Caco-2 (cell line): ENCODE results near the gene CHAC2. TPM values are rescaled to one million over a fixed set of nuclear protein-coding genes. Genes with fewer than 3 reads are reported as not detected.

Experiments
- BruUV-seq: library from RNA; stranded (reverse); fragments of 400-500 nt; replicated peaks from 2 replicates; lab custom pipeline; 2021; lab: Mats Ljungman, UMichigan
- CTCF ChIA-PET: fragments of 300-600 bp; sonication (Branson Sonifier 250); formaldehyde crosslinking; loops from one replicate; lab custom pipeline; 2022; ENCODE audit warnings: antibody characterized with exemption; lab: Charles Lee
- POLR2A ChIA-PET: fragments of 300-600 bp; sonication (Branson Sonifier 250); formaldehyde crosslinking; loops from one replicate; lab custom pipeline; 2022; ENCODE audit warnings: antibody characterized with exemption; lab: Charles Lee
- DNase-seq, 2 experiments: peaks; one replicate each; pipeline versions ENCODE4 v3.0.0 to v3.0.0-alpha.2; 2020 to 2022
- H3K27me3 ChIP-seq: replicated peaks from 2 replicates; pipeline ENCODE4 v1.6.0; 2011; ENCODE audit warnings: low read length; ENCODE audit not compliant: control insufficient read depth, insufficient read depth
- H3K36me3 ChIP-seq: 2 replicates; pipeline ENCODE4 v1.5.1; 2011; ENCODE audit warnings: low read length; ENCODE audit not compliant: control insufficient read depth, insufficient read depth
- H3K4me1 ChIP-seq: fragments of 250-450 bp; sonication (Bioruptor Pico); 2 replicates; pipeline ENCODE4 v1.5.1; 2020; ENCODE audit warnings: mild to moderate bottlenecking
- H3K4me3 ChIP-seq: 2 replicates; pipeline ENCODE4 v1.5.1; 2011; ENCODE audit warnings: low read depth, mild to moderate bottlenecking, control low read depth, low read length
- H3K9me3 ChIP-seq: fragments of 250-450 bp; sonication (Bioruptor Pico); 2 replicates; pipeline ENCODE4 v1.5.1; 2020; ENCODE audit warnings: mild to moderate bottlenecking, moderate library complexity
- H3K27ac Mint-ChIP-seq: one replicate; pipeline ENCODE4 v1.8.0; 2022; ENCODE audit warnings: mixed read lengths; ENCODE audit not compliant: unreplicated experiment
- H3K27me3 Mint-ChIP-seq: one replicate; pipeline ENCODE4 v1.8.0; 2022; ENCODE audit warnings: mixed read lengths; ENCODE audit not compliant: insufficient read depth, unreplicated experiment
- H3K36me3 Mint-ChIP-seq: one replicate; pipeline ENCODE4 v1.8.0; 2022; ENCODE audit warnings: mild to moderate bottlenecking, mixed read lengths; ENCODE audit not compliant: insufficient read depth, unreplicated experiment
- H3K4me1 Mint-ChIP-seq: one replicate; pipeline ENCODE4 v1.8.0; 2022; ENCODE audit warnings: low read depth, mixed read lengths; ENCODE audit not compliant: unreplicated experiment
- H3K4me3 Mint-ChIP-seq: one replicate; pipeline ENCODE4 v1.8.0; 2022; ENCODE audit warnings: mild to moderate bottlenecking, moderate library complexity, mixed read lengths; ENCODE audit not compliant: unreplicated experiment
- H3K9me3 Mint-ChIP-seq: one replicate; pipeline ENCODE4 v1.8.0; 2022; ENCODE audit warnings: mixed read lengths; ENCODE audit not compliant: unreplicated experiment
- CTCF ChIP-seq, 2 experiments: fragments of 200-600 bp in 1 of 2; IDR thresholded peaks; 1 replicate in 1 of 2; 2 replicates in 1 of 2; pipeline versions ENCODE4 v1.5.1 to v1.8.0; 2011 to 2022; ENCODE audit warnings: antibody characterized with exemption in 1 of 2, control low read depth in 1 of 2, inconsistent platforms in 1 of 2, low read depth in 1 of 2, low read length in 1 of 2, mild to moderate bottlenecking in 1 of 2, moderate library complexity in 1 of 2; ENCODE audit not compliant: insufficient read depth in 1 of 2, severe bottlenecking in 1 of 2, unreplicated experiment in 1 of 2
- intact Hi-C: fragments of 100-400 bp; cut with micrococcal nuclease; formaldehyde crosslinking; loops from one replicate; pipeline ENCODE4 v1.10.0; 2022; ENCODE audit not compliant: unreplicated experiment
- total RNA-seq: library from RNA; stranded (reverse); gene quantifications from 2 replicates; pipeline ENCODE4 v1.2.3, GENCODE V29; 2022

CHAC2 gene
- total RNA-seq, 1 experiment from 2014 or later, result 3.9 TPM

- no peak overlapping the region for H3K4me3 ChIP-seq
- no peaks in the 10 kb centered on the region for H3K9me3 Mint-ChIP-seq
- DNase-seq, result no peak
- peaks cover 5% of the 10 kb centered on the region for H3K36me3 Mint-ChIP-seq
- ChIA-PET POLR2A (no interaction called here), CTCF (no interaction called here)
- no peaks in the 10 kb centered on the region for H3K27me3 ChIP-seq
- no peak for TF ChIP-seq CTCF (IDR thresholded peaks at IDR 0.05; ENCODE audit: insufficient read depth in 1 of 2, low read depth in 1 of 2, low read length in 1 of 2, severe bottlenecking in 1 of 2, unreplicated experiment in 1 of 2)
- no peaks in the 10 kb centered on the region for H3K4me1 Mint-ChIP-seq
- BruUV-seq, result no TSS peak
- H3K4me3 Mint-ChIP-seq, result no peak overlapping the region
- no peaks in the 10 kb centered on the region for H3K36me3 ChIP-seq
- intact Hi-C loops, result no loop called here
- no peaks in the 10 kb centered on the region for H3K27me3 Mint-ChIP-seq
- H3K4me1 ChIP-seq, result no peaks in the 10 kb centered on the region
- no peaks in the 10 kb centered on the region for H3K9me3 ChIP-seq
- no peak overlapping the region for H3K27ac Mint-ChIP-seq
These were observed 23.1 kb upstream of the CHAC2 start for GRCh38 chr2:53744395-53745065.

DNA sequence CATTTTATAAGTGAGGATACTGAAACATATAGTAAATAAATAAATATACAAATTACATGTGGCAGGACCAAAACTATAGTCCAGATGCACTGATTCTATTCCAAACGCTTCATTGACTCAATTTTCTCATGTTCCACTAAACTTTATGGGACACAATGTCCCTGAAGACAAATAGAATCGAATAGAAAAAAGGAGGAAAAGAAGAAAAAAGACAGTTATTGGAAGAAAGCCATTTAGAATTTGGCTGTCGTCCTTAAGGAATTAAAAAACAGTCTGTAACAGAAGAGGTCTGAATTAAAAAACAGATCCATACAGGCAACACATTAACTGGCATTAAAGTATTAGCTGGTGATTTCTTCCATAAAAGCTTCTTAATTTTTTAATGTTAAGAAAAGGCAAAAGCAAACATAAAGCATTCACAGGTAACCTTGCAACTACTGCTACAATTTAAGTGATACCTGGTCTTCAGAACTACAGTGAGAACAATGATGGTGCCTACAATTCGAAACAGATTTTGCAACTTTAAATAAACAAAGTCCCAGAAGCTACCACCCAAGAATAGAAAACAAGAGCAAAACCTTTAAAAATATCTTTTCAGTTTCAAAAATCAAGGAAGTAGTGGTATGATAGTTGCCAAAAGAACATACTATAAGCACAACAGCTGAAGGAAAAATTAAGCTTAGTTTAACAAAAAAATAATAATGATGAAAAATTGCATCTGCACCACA, 17.4 kb upstream of the CHAC2 start:
- H3K27me3 ChIP-seq, result no peaks in the 10 kb centered on the region
- H3K27ac Mint-ChIP-seq, result no peak overlapping the region
- no peaks in the 10 kb centered on the region for H3K36me3 ChIP-seq
- POLR2A ChIA-PET, result no interaction called here
- intact Hi-C loops, result no loop called here
- H3K9me3 ChIP-seq, result no peaks in the 10 kb centered on the region
- no peaks in the 10 kb centered on the region for H3K4me1 ChIP-seq
- H3K9me3 Mint-ChIP-seq, result no peaks in the 10 kb centered on the region
- H3K36me3 Mint-ChIP-seq, result peaks cover 5% of the 10 kb centered on the region
- H3K4me1 Mint-ChIP-seq, result no peaks in the 10 kb centered on the region
- CTCF ChIA-PET, result no interaction called here
- no peak for TF ChIP-seq CTCF (IDR thresholded peaks at IDR 0.05; ENCODE audit: insufficient read depth in 1 of 2, low read depth in 1 of 2, low read length in 1 of 2, severe bottlenecking in 1 of 2, unreplicated experiment in 1 of 2)
- no peak overlapping the region for H3K4me3 Mint-ChIP-seq
- H3K27me3 Mint-ChIP-seq, result no peaks in the 10 kb centered on the region
- no peak overlapping the region for H3K4me3 ChIP-seq
- no peak for DNase-seq
- BruUV-seq, result no TSS peak

DNA sequence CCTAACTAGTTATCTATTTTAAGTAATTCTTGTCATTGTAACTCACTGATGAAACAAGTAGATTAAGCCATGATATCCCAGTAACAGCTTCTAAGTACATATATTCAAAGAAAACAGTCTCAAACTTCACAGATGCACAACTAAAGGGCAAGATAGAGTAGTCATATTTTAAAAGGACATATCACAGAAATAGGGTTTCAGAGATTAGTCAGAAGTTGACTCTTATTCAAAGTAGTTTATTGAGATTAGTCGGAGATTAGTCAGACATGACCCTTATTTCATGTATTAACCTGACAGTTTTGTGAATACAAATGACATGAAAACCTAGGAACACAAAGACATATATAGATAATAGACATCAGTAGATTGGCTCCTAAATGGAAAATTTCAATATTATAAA, 15.9 kb upstream of the CHAC2 start:
- Mint-ChIP-seq H3K27me3 (no peaks in the 10 kb centered on the region), H3K9me3 (no peaks in the 10 kb centered on the region), H3K36me3 (peaks cover 2% of the 10 kb centered on the region), H3K4me3 (no peak overlapping the region), H3K27ac (no peak overlapping the region), H3K4me1 (no peaks in the 10 kb centered on the region)
- BruUV-seq, result no TSS peak
- Histone ChIP-seq H3K4me1 (no peaks in the 10 kb centered on the region), H3K9me3 (no peaks in the 10 kb centered on the region), H3K4me3 (no peak overlapping the region), H3K27me3 (no peaks in the 10 kb centered on the region), H3K36me3 (no peaks in the 10 kb centered on the region)
- no peak for TF ChIP-seq CTCF (IDR thresholded peaks at IDR 0.05; ENCODE audit: insufficient read depth in 1 of 2, low read depth in 1 of 2, low read length in 1 of 2, severe bottlenecking in 1 of 2, unreplicated experiment in 1 of 2)
- POLR2A ChIA-PET, result no interaction called here
- CTCF ChIA-PET, result no interaction called here
- DNase-seq, result no peak
- intact Hi-C loops, result no loop called here
